Astrocyte (in vitro differentiated cells and primary cell): ENCODE results near the gene PIWIL1. TPM values are rescaled to one million over a fixed set of nuclear protein-coding genes. Genes with fewer than 3 reads are reported as not detected.

Source experiments
- DNase-seq: peaks from one replicate; pipeline ENCODE4 v3.0.0-alpha.2; 2010; ENCODE audit warnings: low read depth
- FAIRE-seq: peaks from 2 replicates; lab custom pipeline; 2011; peaks lifted over from hg19 to GRCh38; lab: Jason Lieb, UNC
- H2AFZ ChIP-seq: 2 replicates; pipeline ENCODE4 v1.6.0; 2012; ENCODE audit warnings: low read depth, low read length, inconsistent platforms
- H3K27ac ChIP-seq: 2 replicates; pipeline ENCODE4 v1.5.1; 2011; ENCODE audit warnings: low read depth, low read length, inconsistent platforms
- H3K27me3 ChIP-seq: 2 replicates; pipeline ENCODE4 v1.6.0; 2011; ENCODE audit warnings: low read length, inconsistent platforms; ENCODE audit not compliant: insufficient read depth
- H3K36me3 ChIP-seq: 2 replicates; pipeline ENCODE4 v1.5.1; 2011; ENCODE audit warnings: low read length, inconsistent platforms; ENCODE audit not compliant: insufficient read depth
- H3K4me1 ChIP-seq: 2 replicates; pipeline ENCODE4 v1.5.1; 2011; ENCODE audit warnings: low read length, inconsistent platforms; ENCODE audit not compliant: insufficient read depth
- H3K4me2 ChIP-seq: 2 replicates; pipeline ENCODE4 v1.6.0; 2012; ENCODE audit warnings: low read length, inconsistent platforms
- H3K4me3 ChIP-seq: 2 replicates; pipeline ENCODE4 v1.5.1; 2011; ENCODE audit warnings: low read depth, mild to moderate bottlenecking, low read length, inconsistent platforms; ENCODE audit not compliant: insufficient read depth
- H3K79me2 ChIP-seq: 2 replicates; pipeline ENCODE4 v1.6.0; 2012; ENCODE audit warnings: mild to moderate bottlenecking, low read length, inconsistent platforms; ENCODE audit not compliant: insufficient read depth
- H3K9ac ChIP-seq: 2 replicates; pipeline ENCODE4 v1.6.0; 2012; ENCODE audit warnings: mild to moderate bottlenecking, low read length, inconsistent platforms
- H3K9me3 ChIP-seq: 2 replicates; pipeline ENCODE4 v1.5.1; 2012; ENCODE audit warnings: low read depth, mild to moderate bottlenecking, low read length, inconsistent platforms; ENCODE audit not compliant: insufficient read depth
- H4K20me1 ChIP-seq: 2 replicates; pipeline ENCODE4 v1.6.0; 2012; ENCODE audit warnings: low read length, inconsistent platforms; ENCODE audit not compliant: insufficient read depth
- H3K27ac Mint-ChIP-seq: one replicate; pipeline ENCODE4 v1.8.0; 2021; ENCODE audit warnings: mild to moderate bottlenecking, mixed read lengths; ENCODE audit not compliant: unreplicated experiment
- H3K27me3 Mint-ChIP-seq: one replicate; pipeline ENCODE4 v1.8.0; 2021; ENCODE audit warnings: low read depth, mixed read lengths; ENCODE audit not compliant: unreplicated experiment
- H3K36me3 Mint-ChIP-seq: one replicate; pipeline ENCODE4 v1.8.0; 2021; ENCODE audit warnings: low read depth, mixed read lengths; ENCODE audit not compliant: unreplicated experiment
- H3K4me1 Mint-ChIP-seq: one replicate; pipeline ENCODE4 v1.8.0; 2021; ENCODE audit warnings: low read depth, mixed read lengths; ENCODE audit not compliant: unreplicated experiment
- H3K4me3 Mint-ChIP-seq: one replicate; pipeline ENCODE4 v1.8.0; 2021; ENCODE audit warnings: mild to moderate bottlenecking, moderate library complexity, mixed read lengths; ENCODE audit not compliant: unreplicated experiment
- H3K9me3 Mint-ChIP-seq: one replicate; pipeline ENCODE4 v1.8.0; 2021; ENCODE audit warnings: mild to moderate bottlenecking, mixed read lengths; ENCODE audit not compliant: unreplicated experiment
- CTCF ChIP-seq: IDR thresholded peaks from 2 replicates; pipeline ENCODE4 v1.5.1; 2011; ENCODE audit warnings: low read depth, mild to moderate bottlenecking, inconsistent platforms, low read length, moderate library complexity; ENCODE audit not compliant: insufficient read depth
- EZH2 ChIP-seq: IDR thresholded peaks from 2 replicates; pipeline ENCODE4 v1.6.1; 2012; ENCODE audit warnings: mild to moderate bottlenecking, low read length, inconsistent platforms; ENCODE audit not compliant: insufficient read depth
- total RNA-seq: library from RNA; stranded (reverse); gene quantifications from 2 replicates; pipeline ENCODE4 v1.2.1, GENCODE V29; 2021

PIWIL1 gene
- total RNA-seq, 1 donor from 2014 or later, result not detected

- peaks cover 15% of the 10 kb centered on the region for H3K9me3 Mint-ChIP-seq
- no peak overlapping the region for H3K4me3 Mint-ChIP-seq
- TF ChIP-seq CTCF, result no peak
- no peak for TF ChIP-seq EZH2
- Histone ChIP-seq H2AFZ (no peak overlapping the region), H3K4me2 (no peak overlapping the region), H3K79me2 (no peaks in the 10 kb centered on the region), H3K4me1 (no peaks in the 10 kb centered on the region), H4K20me1 (no peaks in the 10 kb centered on the region), H3K9me3 (peaks cover 6% of the 10 kb centered on the region), H3K36me3 (no peaks in the 10 kb centered on the region), H3K9ac (no peak overlapping the region), H3K27ac (no peak overlapping the region), H3K4me3 (no peak overlapping the region), H3K27me3 (no peaks in the 10 kb centered on the region)
- H3K27me3 Mint-ChIP-seq, result no peaks in the 10 kb centered on the region
- H3K27ac Mint-ChIP-seq, result no peak overlapping the region
- no peaks in the 10 kb centered on the region for H3K36me3 Mint-ChIP-seq
- DNase-seq (no peak), FAIRE-seq (no peak)
- no peaks in the 10 kb centered on the region for H3K4me1 Mint-ChIP-seq
These were observed 53.5 kb downstream of the PIWIL1 start for GRCh38 chr12:130391186-130391585.

- FAIRE-seq, result no peak
- TF ChIP-seq CTCF, result no peak
- TF ChIP-seq EZH2, result no peak
- H3K9me3 ChIP-seq, result peaks cover 6% of the 10 kb centered on the region
These were observed 57.2 kb downstream of the PIWIL1 start for GRCh38 chr12:130394906-130395305.

GRCh38 chr12:130396667-130397066, 59.0 kb downstream of the PIWIL1 start:
- no peak overlapping the region for H3K4me3 Mint-ChIP-seq
- no peaks in the 10 kb centered on the region for H3K4me1 Mint-ChIP-seq
- H3K9me3 Mint-ChIP-seq, result peaks cover 8% of the 10 kb centered on the region
- H2AFZ ChIP-seq, result no peak overlapping the region
- no peaks in the 10 kb centered on the region for H3K79me2 ChIP-seq
- no peak overlapping the region for H3K9ac ChIP-seq
- FAIRE-seq (no peak), DNase-seq (no peak)
- no peaks in the 10 kb centered on the region for H4K20me1 ChIP-seq
- TF ChIP-seq EZH2 (no peak), CTCF (no peak)
- no peaks in the 10 kb centered on the region for H3K36me3 Mint-ChIP-seq
- H3K4me1 ChIP-seq, result no peaks in the 10 kb centered on the region
- H3K27me3 ChIP-seq, result no peaks in the 10 kb centered on the region
- peaks cover 1% of the 10 kb centered on the region for H3K27me3 Mint-ChIP-seq
- H3K4me3 ChIP-seq, result no peak overlapping the region
- no peak overlapping the region for H3K27ac ChIP-seq
- no peaks in the 10 kb centered on the region for H3K36me3 ChIP-seq
- peaks cover 5% of the 10 kb centered on the region for H3K9me3 ChIP-seq
- no peak overlapping the region for H3K27ac Mint-ChIP-seq
- H3K4me2 ChIP-seq, result no peak overlapping the region

More at GRCh38 chr12:130394906-130395305, 57.2 kb downstream of the PIWIL1 start:
- Histone ChIP-seq H3K4me3 (no peak overlapping the region), H3K9ac (no peak overlapping the region), H4K20me1 (no peaks in the 10 kb centered on the region), H3K27ac (no peak overlapping the region), H3K36me3 (no peaks in the 10 kb centered on the region), H3K79me2 (no peaks in the 10 kb centered on the region), H3K4me2 (no peak overlapping the region), H3K4me1 (no peaks in the 10 kb centered on the region), H2AFZ (no peak overlapping the region), H3K27me3 (no peaks in the 10 kb centered on the region)
- no peak for DNase-seq
- Mint-ChIP-seq H3K27ac (no peak overlapping the region), H3K9me3 (peaks cover 12% of the 10 kb centered on the region), H3K27me3 (peaks cover 1% of the 10 kb centered on the region), H3K4me1 (no peaks in the 10 kb centered on the region), H3K4me3 (no peak overlapping the region), H3K36me3 (no peaks in the 10 kb centered on the region)
